Measurements from ENCODE around the gene TRIM46. TPM values are rescaled to one million over a fixed set of nuclear protein-coding genes. Genes with fewer than 3 reads are reported as not detected.
"Not testable (repeated sequence)": the region's sequence is repeated elsewhere in the genome, so short reads cannot be mapped to it uniquely, and the experiment has no call there.

Gene TRIM46

DNA sequence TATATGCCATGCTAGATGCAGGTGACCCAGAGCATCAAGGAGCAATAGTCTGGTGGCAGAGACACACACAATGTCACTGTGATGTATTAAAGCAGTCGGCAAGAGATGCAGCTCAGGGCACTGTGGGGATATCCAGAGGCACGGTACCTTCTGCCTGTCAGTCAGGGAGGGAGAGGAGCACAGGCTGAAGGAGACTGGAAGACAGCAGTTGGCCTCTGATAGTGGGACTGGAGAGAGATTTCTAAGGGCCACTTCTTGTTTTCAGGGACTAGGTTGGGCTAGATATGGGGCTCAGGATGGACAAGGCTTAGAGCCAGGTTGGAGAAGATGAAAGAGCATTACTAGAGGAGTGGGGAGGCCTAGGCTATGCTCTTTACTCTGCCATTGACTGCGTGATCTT lies 57.7 kb downstream of the TRIM46 start:
- H3K4me1 ChIP-seq (ENCODE audit: control insufficient read depth, insufficient read depth, low read length); H3K4me2 ChIP-seq (ENCODE audit: low read length); H3K4me3 ChIP-seq (ENCODE audit: low read length); H3K36me3 ChIP-seq (ENCODE audit: insufficient read depth, low read length); H3K27me3 ChIP-seq (ENCODE audit: control insufficient read depth, insufficient read depth, low read length); H3K9me3 ChIP-seq (replicated peaks; ENCODE audit: low read length); H3K9ac ChIP-seq (ENCODE audit: low read depth, low read length): not testable (repeated sequence)

GRCh38 chr1:155232001-155232978 lies 58.6 kb downstream of the TRIM46 start:
- peaks cover 11% of the 10 kb centered on the region for H3K36me3 ChIP-seq (ENCODE audit: insufficient read depth, low read length)
- H3K4me3 ChIP-seq (ENCODE audit: low read length); H3K27me3 ChIP-seq (ENCODE audit: control insufficient read depth, insufficient read depth, low read length); H3K9ac ChIP-seq (ENCODE audit: low read depth, low read length); H3K9me3 ChIP-seq (replicated peaks; ENCODE audit: low read length); H3K4me2 ChIP-seq (ENCODE audit: low read length): not testable (repeated sequence)
- H3K4me1 ChIP-seq (ENCODE audit: control insufficient read depth, insufficient read depth, low read length) = peaks cover 14% of the 10 kb centered on the region

GRCh38 chr1:155233502-155233901 lies 59.9 kb downstream of the TRIM46 start:
- not testable (repeated sequence) for H3K27me3 ChIP-seq (ENCODE audit: control insufficient read depth, insufficient read depth, low read length); H3K4me2 ChIP-seq (ENCODE audit: low read length); H3K9me3 ChIP-seq (replicated peaks; ENCODE audit: low read length); H3K4me3 ChIP-seq (ENCODE audit: low read length); H3K9ac ChIP-seq (ENCODE audit: low read depth, low read length); H3K4me1 ChIP-seq (ENCODE audit: control insufficient read depth, insufficient read depth, low read length)
- H3K36me3 ChIP-seq (ENCODE audit: insufficient read depth, low read length) = peaks cover 16% of the 10 kb centered on the region

Small RNA genes within 50 kb of the gene (small RNA-seq; reads per million reads assigned to genes)
- not detected for gene HMGN2P18
